Measurements from ENCODE around the gene PEMT. TPM values are rescaled to one million over a fixed set of nuclear protein-coding genes. Genes with fewer than 3 reads are reported as not detected.

The PEMT gene
- total RNA-seq, 4 donors from 2014 or later: 17.7 to 24.8 (median 20.6) TPM

GRCh38 chr17:17523731-17524490 lies 67.6 kb downstream of the PEMT start:
- H3K36me3 ChIP-seq: peaks cover 0 to 27% (median 16%) of the 10 kb centered on the region in 4 donors
- H3K9me3 ChIP-seq: no peaks in the 10 kb centered on the region
- DNase-seq (ENCODE audit: extremely low spot score): no peak
- WGBS: 92% methylated on average over 19 of the region's 19 CpGs
- no peak for TF ChIP-seq CTCF (IDR thresholded peaks at IDR 0.05)
- TF ChIP-seq POLR2A (IDR thresholded peaks at IDR 0.05; ENCODE audit: low read depth): no peak
- TF ChIP-seq EP300 (IDR thresholded peaks at IDR 0.05): no peak
- TF ChIP-seq POLR2AphosphoS5 (IDR thresholded peaks at IDR 0.05): no peak
- H3K4me3 ChIP-seq: no peak overlapping the region
- intact Hi-C loops (cut with DNase I): no loop called here
- H3K27me3 ChIP-seq: no peaks in the 10 kb centered on the region
- no peak overlapping the region for H3K27ac ChIP-seq (replicated peaks in 1 of 4)
- H3K4me1 ChIP-seq: peaks cover 0 to 11% (median 10%) of the 10 kb centered on the region in 4 donors

- intact Hi-C loops (cut with DNase I): no loop called here
- DNase-seq (ENCODE audit: extremely low spot score): no peak
- Histone ChIP-seq H3K36me3 (peaks cover 0 to 28% (median 16%) of the 10 kb centered on the region in 4 donors), H3K9me3 (no peaks in the 10 kb centered on the region), H3K27ac (replicated peaks in 1 of 4) (no peak overlapping the region), H3K27me3 (no peaks in the 10 kb centered on the region), H3K4me3 (no peak overlapping the region), H3K4me1 (peaks cover 0 to 11% (median 8%) of the 10 kb centered on the region in 4 donors)
- 74% methylated on average over 14 of the region's 14 CpGs for WGBS
- TF ChIP-seq EP300 (IDR thresholded peaks at IDR 0.05): no peak
These were observed 68.3 kb downstream of the PEMT start for GRCh38 chr17:17523001-17523730.

GRCh38 chr17:17520599-17521232 lies 70.8 kb downstream of the PEMT start:
- Histone ChIP-seq H3K27me3 (no peaks in the 10 kb centered on the region), H3K4me1 (no peaks in the 10 kb centered on the region), H3K9me3 (no peaks in the 10 kb centered on the region), H3K4me3 (no peak overlapping the region), H3K27ac (replicated peaks in 1 of 4) (no peak overlapping the region), H3K36me3 (peaks cover 0 to 28% (median 16%) of the 10 kb centered on the region in 4 donors)
- 85% methylated on average over 12 of the region's 22 CpGs for WGBS
- intact Hi-C loops (cut with DNase I): no loop called here
- TF ChIP-seq CTCF (IDR thresholded peaks at IDR 0.05) (no peak), EP300 (IDR thresholded peaks at IDR 0.05) (no peak)
- DNase-seq (ENCODE audit: extremely low spot score): no peak

GRCh38 chr17:17519886-17520285 lies 71.6 kb downstream of the PEMT start:
- Histone ChIP-seq H3K27ac (replicated peaks in 1 of 4) (no peak overlapping the region), H3K27me3 (no peaks in the 10 kb centered on the region), H3K9me3 (no peaks in the 10 kb centered on the region), H3K4me1 (no peaks in the 10 kb centered on the region), H3K4me3 (no peak overlapping the region), H3K36me3 (peaks cover 0 to 28% (median 16%) of the 10 kb centered on the region in 4 donors)
- TF ChIP-seq CTCF (IDR thresholded peaks at IDR 0.05): no peak
- TF ChIP-seq POLR2A (IDR thresholded peaks at IDR 0.05; ENCODE audit: low read depth): no peak
- TF ChIP-seq POLR2AphosphoS5 (IDR thresholded peaks at IDR 0.05): no peak
- no peak for DNase-seq (ENCODE audit: extremely low spot score)
- intact Hi-C loops (cut with DNase I): no loop called here
- 93% methylated on average over 6 of the region's 10 CpGs for WGBS

- Histone ChIP-seq H3K9me3 (no peaks in the 10 kb centered on the region), H3K27me3 (no peaks in the 10 kb centered on the region), H3K36me3 (peaks cover 0 to 28% (median 16%) of the 10 kb centered on the region in 4 donors), H3K4me1 (no peaks in the 10 kb centered on the region), H3K27ac (replicated peaks in 1 of 4) (no peak overlapping the region), H3K4me3 (no peak overlapping the region)
- TF ChIP-seq EP300 (IDR thresholded peaks at IDR 0.05): no peak
- no peak for TF ChIP-seq CTCF (IDR thresholded peaks at IDR 0.05)
- no peak for TF ChIP-seq POLR2AphosphoS5 (IDR thresholded peaks at IDR 0.05)
- TF ChIP-seq POLR2A (IDR thresholded peaks at IDR 0.05; ENCODE audit: low read depth): no peak
- WGBS: 85% methylated on average over 5 of the region's 5 CpGs
- DNase-seq (ENCODE audit: extremely low spot score): no peak
- intact Hi-C loops (cut with DNase I): no loop called here
These were observed 72.6 kb downstream of the PEMT start for GRCh38 chr17:17518951-17519350.

Measured in esophagus muscularis mucosa (tissue), 4 donors.